ENCODE results near the gene GALNT11.
A peak's percentile ranks its signal among the peaks of the same experiment; 100 is the strongest.
"Not testable (repeated sequence)": the region's sequence is repeated elsewhere in the genome, so short reads cannot be mapped to it uniquely, and the experiment has no call there.

GALNT11 gene

DNA sequence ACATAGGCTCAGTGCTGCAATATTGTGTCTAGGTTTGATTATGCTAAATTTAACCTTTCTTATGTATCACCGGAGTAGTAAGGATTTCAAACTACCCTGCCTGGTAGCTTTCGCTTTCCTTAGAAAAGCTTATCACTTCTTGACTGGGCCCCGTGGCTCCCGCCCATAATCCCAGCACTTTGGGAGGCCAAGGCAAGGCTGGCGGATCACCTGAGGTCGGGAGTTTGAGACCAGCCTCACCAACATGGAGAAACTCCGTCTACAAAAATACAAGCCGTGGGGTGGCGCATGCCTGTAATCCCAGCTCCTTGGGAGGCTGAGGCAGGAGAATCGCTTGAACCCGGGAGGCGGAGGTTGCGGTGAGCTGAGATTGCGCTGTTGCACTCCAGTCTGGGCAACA lies 49.9 kb downstream of the GALNT11 start:
- DNase-seq (ENCODE audit: low spot score): not testable (repeated sequence)

DNA sequence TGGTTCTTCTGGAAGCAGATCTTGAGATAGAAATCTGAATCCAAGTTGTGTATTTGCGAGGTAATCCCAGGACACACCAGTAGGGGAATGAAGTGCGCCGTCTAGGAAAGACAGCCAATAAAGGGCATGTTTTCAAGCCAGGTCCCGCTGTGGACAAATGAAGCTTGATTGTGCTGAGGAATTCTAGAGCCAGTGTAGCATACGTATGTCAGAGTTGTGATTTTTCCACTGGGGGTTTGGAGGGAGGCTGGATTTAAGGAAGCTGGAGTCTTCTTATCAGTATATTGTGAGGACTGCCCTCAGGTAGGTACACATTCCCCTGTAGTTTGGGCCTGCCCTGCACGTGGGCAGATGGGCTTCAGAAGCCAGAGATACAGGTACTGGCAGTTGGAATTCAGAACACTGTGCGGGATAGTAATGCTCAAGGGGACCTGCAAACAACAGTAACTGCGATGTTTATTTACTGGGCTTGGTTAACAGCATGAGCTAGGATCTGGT lies 50.9 kb downstream of the GALNT11 start:
- peak; percentile 30 for DNase-seq (ENCODE audit: low spot score)

GRCh38 chr7:152076940-152077933 lies 51.8 kb downstream of the GALNT11 start:
- DNase-seq (ENCODE audit: low spot score): no peak

GRCh38 chr7:152078025-152078424 lies 52.6 kb downstream of the GALNT11 start:
- no peak for DNase-seq (ENCODE audit: low spot score)

GRCh38 chr7:152078786-152079185 lies 53.3 kb downstream of the GALNT11 start:
- no peak for DNase-seq (ENCODE audit: low spot score)

- no peak for DNase-seq (ENCODE audit: low spot score)
Measured at GRCh38 chr7:152081088-152081487, 55.6 kb downstream of the GALNT11 start.

DNA sequence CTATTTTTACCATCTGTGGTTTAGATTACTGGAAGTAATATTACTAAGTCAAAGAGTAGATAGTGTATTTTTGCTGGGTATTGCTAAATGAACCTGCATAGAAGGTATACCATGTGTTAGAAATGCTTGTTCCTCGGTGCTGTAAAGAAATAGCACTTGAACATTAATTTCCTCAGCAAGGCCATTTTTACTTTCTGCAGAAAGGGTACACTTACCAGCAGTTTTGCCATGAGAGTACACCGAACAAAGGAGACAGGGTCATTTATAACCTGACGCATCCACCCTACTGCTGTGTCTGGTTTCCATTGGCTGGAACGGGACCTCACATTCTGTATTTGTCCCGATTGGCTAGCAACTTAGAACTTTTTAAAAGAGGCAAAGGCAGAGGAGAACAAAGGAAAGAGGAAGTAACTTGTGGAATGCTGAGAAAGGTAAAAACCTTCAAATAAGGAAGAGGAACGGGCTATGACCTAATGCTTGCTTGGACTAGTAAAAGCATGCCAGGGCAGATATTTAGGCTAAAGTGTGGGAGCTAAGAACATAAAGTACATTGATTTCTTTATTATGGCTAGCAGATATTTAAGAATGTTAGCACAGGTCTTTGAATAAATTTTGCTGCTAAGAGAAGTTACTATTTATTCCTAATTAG lies 56.7 kb downstream of the GALNT11 start:
- not testable (repeated sequence) for DNase-seq (ENCODE audit: low spot score)

- DNase-seq (ENCODE audit: low spot score): no peak
Measured at GRCh38 chr7:152085131-152085530, 59.7 kb downstream of the GALNT11 start.

- no peak for DNase-seq (ENCODE audit: low spot score)
Measured at GRCh38 chr7:152086513-152086912, 61.0 kb downstream of the GALNT11 start.

DNA sequence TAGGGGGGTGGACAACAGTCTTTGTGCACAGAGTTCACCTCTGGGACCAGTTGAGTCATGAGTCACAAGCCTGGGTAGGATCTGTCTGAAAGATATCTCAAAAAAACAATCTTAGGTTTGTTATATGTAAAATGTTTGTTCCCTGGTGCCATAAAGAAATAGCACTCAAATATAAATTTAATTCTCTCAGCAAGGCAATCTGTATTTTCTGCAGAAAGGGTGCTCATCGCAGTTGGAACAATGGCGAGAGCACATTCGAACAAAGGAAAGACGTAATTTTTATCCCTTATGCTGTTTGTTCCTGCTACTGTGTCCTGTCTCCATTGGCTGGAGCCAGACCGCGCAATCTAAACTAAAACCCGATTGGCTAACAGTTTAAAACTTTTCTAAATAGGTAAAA lies 63.7 kb downstream of the GALNT11 start:
- no peak for DNase-seq (ENCODE audit: low spot score)

GRCh38 chr7:152090747-152091146 lies 65.3 kb downstream of the GALNT11 start:
- no peak for DNase-seq (ENCODE audit: low spot score)

DNA sequence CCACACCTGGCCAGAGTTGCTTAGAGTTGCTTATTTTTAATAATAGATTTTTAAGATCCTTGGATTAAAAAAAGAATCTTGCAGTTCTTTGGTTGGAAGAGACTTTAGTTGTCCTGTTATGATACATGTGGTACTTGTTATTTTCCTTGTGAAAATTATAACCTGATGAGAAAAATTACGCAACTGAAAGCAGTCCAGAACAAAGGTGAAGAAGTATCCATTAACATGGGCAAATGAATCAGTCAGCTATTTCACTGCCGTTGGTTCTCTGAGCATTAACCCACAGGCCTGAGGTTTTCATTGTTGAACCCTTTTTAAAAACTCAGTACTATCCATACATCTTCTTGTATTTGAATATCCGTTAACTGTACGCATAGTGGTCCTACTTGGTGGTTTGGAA lies 68.2 kb downstream of the GALNT11 start:
- no peak for DNase-seq (ENCODE audit: low spot score)

DNA sequence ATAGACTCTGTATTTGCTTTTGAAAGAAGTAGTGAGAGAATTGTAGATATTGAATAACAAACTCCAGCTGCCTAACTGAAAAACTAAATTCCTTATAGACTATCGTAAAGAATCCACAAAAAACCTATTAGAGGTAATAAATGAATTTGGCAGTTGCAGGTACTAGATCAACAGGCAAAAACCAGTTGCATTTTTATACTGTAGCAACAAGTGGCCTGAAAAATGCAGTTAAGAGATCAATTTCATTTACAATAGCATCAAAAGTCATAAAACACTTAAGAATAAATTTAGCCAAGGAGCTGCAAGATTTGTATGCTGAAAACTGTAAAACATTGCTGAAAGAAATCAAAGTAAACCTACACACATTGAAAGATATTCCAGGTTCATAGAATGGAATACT lies 70.3 kb downstream of the GALNT11 start:
- no peak for DNase-seq (ENCODE audit: low spot score)

- no peak for DNase-seq (ENCODE audit: low spot score)
Measured at GRCh38 chr7:152097330-152097729, 71.9 kb downstream of the GALNT11 start.

GRCh38 chr7:152103066-152103465 lies 77.6 kb downstream of the GALNT11 start:
- no peak for DNase-seq (ENCODE audit: low spot score)

DNA sequence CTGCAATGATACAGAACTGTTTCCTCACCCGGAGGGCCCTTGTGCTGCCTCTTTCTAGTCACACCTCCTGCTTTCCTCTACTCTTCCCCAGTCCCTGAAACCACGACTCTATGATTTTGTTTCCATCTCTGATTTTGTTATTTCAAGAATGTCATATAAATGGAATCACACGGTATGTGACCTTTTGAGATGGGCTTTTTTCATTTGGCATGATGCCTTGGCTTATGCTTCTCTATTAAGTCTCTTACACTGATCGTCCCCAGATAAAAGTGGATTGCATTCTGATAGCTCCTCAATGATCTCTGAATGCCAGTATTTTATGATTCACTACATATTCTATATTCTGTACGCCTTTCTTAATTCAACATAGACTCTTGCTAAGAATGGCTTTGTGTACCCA lies 78.2 kb downstream of the GALNT11 start:
- DNase-seq (ENCODE audit: low spot score): no peak

DNA sequence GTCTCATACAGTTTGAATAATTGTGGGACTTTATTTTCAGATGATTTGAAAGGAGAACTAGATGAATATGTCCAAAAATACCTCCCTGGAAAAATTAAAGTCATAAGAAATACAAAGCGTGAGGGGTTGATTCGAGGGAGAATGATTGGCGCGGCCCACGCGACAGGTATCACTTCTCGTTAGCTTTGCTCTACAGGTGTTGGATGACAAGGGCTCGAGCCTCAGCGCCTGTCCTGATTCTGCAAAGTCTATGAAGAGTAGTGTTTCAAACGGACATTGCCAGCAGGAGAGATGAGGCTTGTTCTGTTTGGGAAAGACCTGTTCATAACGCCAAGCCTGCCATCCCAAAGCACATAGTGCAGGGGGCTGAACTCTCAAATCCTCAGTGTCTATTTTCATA lies 79.7 kb downstream of the GALNT11 start:
- no peak for DNase-seq (ENCODE audit: low spot score)

- no peak for DNase-seq (ENCODE audit: low spot score)
Measured at GRCh38 chr7:152106990-152107389, 81.5 kb downstream of the GALNT11 start.

DNA sequence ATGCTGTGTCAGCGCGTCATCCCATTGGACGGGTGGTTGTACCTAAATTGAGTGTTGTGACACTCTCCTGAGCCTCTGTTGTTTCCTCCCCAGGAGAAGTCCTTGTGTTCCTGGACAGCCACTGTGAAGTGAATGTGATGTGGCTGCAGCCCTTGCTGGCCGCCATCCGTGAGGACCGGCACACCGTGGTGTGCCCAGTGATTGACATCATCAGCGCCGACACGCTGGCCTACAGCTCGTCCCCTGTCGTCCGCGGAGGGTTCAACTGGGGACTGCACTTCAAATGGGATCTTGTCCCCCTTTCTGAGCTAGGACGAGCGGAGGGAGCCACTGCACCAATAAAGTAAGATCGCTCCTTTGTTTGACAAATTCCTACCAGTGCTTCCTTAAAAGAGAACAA lies 82.5 kb downstream of the GALNT11 start:
- DNase-seq (ENCODE audit: low spot score): no peak

DNA sequence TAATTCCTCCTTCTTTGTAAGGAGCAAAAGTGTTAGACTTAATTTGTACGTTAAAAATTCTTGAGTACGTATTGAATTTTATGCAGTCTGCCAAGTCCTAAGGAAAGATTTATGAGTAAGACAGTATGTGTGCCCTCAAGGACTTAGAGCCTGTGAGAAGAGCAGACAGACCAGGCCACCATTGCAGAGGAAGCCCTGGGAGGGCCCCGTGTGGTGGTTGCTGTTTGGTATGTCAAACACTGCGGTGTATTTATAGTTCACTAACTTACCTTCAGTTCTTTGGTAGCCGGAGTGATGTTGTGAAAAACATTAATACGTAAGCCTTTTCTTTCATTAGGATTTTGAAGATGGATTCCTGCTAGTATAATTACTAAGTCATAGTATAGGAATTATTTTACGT lies 82.9 kb downstream of the GALNT11 start:
- no peak for DNase-seq (ENCODE audit: low spot score)

DNA sequence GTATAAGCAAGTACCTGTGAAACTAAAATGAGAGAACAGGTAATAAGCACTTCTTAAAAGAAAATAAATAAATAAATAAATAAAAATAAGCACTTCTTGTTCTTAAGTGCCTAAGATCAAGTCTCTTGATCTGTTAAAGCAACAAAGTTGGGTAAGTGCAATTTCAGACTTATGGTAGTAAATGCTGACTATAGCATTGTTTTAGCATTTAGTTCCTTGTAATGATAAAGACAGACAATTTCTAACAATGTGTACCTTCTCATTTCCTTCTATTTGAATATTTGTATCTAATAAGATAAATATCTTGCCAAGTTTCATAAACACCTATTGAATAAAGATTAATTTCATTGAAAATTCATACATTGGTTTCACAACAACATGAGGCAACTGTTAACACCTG lies 87.4 kb downstream of the GALNT11 start:
- no peak for DNase-seq (ENCODE audit: low spot score)

DNA sequence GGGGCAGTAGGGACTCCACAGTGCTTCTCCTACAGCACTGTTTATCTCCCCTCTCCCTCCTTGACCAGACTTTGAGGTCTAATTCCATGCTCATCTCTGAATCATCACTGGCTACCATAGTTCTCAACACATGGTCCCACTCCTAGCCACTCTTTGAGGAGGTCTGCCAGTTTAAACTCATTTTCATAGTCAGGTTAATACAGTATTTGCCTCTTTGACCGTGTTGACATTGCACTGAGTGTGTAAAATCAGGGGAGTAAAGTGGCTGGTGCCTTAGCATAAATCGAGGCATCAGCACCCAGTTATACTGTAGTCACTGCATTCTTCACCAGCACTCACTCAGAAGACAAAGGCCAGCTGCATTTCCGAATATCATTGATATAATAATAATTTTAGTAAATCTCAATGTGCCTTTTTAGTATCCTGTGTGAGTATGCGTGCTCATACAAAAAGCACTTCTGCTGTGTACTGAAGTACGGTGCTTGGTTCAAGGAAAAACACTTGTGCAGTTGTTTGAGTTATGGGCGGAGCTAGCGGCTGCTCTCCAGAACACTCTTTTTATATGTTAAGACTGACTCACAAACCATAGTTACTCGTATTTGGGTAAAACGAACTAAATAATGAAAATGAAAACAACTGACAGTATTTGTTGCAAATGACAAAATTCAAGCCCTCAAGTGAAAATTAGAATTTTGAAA lies 89.7 kb downstream of the GALNT11 start:
- DNase-seq (ENCODE audit: low spot score): no peak

DNA sequence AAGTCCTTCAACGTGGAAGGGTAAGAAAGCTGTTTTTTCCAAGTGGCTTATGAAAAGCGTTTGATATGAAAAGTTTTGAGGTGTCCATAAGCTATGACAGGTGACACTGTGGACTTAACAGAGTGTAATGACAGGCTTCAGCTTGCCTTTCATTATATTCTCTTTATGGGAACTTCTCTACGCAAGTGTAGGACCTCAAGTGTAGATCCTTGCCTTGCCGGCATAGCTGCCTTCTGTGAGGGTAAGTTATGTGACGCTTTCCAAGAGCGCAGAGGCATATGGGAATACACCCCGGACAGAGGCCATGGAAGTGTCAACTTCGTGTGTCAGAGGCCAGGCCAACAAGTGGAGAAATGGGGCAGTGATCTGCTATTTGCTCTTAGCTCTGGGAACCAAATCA lies 91.9 kb downstream of the GALNT11 start:
- no peak for DNase-seq (ENCODE audit: low spot score)
